NCI-H2171 treated with DMSO at 0.1 percent for 48 hours (cell line): ENCODE measurements around the gene PCSK2.

Experiments
- DNase-seq: peaks from one replicate; lab custom pipeline; 2025; lab: John Stamatoyannopoulos, UW

The PCSK2 gene

DNA sequence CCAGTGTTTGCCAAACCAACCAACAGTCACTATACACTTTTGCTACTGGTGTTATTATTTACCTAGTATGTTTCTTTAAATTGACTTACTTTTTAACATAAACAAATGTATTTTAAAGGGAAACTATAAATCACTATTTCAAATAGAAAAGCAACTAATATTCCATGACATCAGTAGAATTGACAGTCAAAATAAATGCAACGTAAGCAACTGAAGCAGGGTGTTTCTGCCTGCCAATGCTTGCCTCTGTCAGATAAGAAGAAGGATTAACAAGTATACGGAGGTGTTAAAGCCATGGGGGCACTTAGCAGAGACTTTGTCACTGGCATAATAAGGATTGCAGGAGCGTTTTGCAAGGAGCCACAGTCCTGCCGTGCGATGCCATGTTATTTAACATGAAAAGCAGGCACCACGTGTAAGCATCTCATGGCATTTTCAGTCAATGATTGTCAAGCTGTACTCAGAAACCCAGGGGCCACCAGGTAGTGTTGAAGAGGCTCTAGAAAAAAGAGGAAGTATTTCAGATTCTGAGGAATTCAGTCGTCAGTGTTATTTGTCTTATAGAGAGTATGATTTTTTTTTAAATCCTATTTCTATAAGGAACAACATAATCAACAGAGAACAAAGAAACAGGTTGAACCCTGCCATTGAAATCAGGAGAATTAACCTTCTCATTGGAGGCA is 172.6 kb downstream of the PCSK2 start:
- DNase-seq, result no peak

DNA sequence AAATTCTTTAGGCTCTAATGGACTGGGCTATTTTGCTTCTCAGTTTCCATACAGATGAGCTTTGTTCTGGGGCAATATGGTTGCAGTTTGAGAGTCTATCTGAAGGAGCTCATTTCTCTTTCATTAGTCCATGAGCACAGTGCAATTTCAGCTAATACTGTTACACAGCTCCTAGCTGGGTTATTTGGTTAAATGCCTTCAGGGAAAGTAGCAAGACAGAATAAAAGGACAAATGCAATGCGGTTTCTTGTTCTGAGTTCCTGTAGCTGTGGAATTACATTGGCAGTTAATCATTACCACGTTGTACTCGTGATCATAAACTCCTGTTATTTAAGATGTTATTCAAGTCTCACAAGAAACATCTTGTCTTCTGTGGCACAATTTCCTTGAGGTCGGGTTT is 176.6 kb downstream of the PCSK2 start:
- DNase-seq, result no peak

- no peak for DNase-seq
Measured at GRCh38 chr20:17406051-17406590, 179.3 kb downstream of the PCSK2 start.

DNA sequence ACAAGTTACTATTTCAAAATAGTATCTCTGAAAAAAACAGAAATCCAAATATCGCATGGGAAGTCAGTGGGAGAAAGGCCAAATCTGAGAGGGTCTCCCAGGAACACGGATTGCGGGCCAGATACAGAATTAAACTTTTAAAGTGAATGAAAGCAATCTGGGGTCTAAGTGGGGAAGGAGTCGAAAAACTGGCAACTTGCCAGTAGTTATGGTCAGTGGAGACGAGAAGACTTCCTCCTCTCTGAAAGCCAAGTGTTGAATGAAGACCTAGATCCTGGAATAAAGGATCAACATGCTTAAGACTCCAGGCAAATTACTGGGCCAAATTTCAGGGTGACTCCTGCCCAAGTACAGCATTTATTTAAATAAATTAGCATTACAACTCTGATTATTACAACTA is 180.7 kb downstream of the PCSK2 start:
- no peak for DNase-seq

GRCh38 chr20:17417225-17417624 is 190.4 kb downstream of the PCSK2 start:
- no peak for DNase-seq

DNA sequence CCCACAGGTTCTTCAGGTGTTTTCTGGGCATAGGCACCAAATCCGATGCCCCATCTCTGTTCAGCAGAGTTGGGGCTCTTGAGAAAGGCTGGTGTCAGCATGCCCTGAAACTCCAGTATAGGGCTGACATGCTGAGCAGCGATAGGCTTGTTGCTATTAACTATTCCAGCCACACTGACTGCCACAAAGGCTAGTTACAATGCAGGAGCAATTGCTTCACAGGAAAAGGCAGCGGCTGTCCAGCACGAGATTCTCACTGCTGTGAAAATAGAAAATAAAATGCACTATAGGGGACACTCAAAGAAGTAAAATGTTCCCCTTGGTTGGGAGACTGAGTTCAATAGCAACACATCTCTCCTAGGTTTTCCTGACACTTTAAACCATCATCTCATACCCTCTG is 191.9 kb downstream of the PCSK2 start:
- DNase-seq, result no peak

DNA sequence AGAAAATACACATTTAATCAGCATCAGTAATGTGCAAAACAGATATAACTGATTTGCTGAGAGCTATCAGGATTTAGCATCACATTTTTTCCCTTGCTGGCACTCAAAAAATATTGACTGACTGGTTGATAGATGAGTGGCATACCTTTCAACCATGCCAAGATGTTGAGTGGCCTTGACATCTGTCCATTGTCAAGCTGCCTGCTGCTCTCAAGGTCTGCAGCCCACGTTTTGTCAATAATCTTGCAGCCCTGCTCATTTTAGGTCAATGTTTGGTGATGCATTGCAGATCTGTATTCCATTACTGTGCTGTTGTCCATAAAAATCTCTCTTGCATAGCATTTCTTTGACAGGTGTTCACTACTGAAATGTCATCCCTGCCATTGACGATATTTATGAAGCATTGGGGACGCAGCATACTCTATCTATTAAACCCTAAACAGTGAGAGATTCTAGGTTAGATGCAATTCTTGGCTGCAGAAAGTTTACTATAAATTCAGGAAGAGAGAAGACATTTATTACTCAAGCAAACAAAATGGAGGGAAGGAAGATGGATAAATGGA is 192.7 kb downstream of the PCSK2 start:
- DNase-seq, result peak; percentile 70

DNA sequence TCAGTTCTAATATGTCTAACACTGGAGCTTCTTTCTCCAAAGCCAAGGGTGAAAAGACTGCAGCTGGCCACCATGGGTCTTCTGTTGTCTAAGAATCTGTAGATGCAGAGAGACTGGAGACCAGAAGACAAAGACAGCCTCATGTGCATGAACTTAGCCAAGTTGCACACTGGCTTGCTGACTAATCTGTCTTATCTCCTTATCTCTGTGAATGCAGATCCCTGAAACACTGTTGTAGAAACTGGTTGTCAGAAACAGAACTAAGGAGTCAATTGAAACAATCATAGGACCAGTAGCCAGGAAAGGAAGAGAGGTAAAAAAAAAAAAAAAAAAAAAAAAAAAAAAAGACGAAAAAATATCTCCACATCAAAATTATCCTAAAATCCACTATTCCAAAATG is 194.7 kb downstream of the PCSK2 start:
- DNase-seq, result peak; percentile 48

- DNase-seq, result no peak
Measured at GRCh38 chr20:17423782-17424181, 196.9 kb downstream of the PCSK2 start.

DNA sequence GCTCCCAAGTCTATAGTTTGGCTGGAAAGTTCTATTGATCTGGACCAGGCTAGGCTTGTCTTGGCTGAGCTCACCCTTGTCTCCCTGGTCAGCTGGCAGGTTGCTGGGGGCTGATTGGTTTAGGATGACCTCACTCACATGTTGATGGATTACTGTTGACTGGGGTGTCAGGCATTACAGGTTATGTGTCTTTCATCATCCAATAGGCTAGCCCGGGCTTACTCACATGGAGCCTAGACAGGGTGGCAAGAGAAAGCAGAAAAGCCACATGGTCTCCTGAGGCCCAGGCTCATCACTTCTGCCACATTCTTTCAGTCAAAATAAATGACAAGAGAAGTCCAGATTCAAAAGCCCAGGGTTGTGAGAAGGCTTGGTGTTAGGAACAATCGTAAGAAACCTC is 200.8 kb downstream of the PCSK2 start:
- peak; percentile 21 for DNase-seq

GRCh38 chr20:17430125-17430950 is 203.5 kb downstream of the PCSK2 start:
- DNase-seq, result no peak

- DNase-seq, result peak; percentile 55
Measured at GRCh38 chr20:17431621-17432364, 205.0 kb downstream of the PCSK2 start.

GRCh38 chr20:17436664-17437063 is 209.8 kb downstream of the PCSK2 start:
- no peak for DNase-seq

DNA sequence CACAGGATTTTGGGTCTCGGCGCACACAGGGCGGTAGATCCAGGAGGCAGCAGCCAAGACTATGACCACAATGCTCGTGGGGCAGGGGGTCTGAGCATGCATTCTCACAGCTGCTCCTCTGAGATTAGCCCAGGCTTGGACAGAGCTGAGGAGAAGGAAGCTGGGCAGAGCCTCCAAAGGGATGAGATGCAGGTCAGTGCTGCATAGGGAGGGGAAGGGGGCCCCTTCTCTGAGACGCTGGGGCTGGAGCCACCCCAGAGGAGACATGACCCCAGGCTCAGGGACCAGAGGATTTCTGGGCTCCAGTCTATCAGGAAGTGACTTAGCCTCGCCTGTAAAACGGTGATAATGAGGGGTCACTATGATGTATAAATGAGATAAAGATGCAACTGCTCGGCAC is 210.4 kb downstream of the PCSK2 start:
- DNase-seq, result no peak

DNA sequence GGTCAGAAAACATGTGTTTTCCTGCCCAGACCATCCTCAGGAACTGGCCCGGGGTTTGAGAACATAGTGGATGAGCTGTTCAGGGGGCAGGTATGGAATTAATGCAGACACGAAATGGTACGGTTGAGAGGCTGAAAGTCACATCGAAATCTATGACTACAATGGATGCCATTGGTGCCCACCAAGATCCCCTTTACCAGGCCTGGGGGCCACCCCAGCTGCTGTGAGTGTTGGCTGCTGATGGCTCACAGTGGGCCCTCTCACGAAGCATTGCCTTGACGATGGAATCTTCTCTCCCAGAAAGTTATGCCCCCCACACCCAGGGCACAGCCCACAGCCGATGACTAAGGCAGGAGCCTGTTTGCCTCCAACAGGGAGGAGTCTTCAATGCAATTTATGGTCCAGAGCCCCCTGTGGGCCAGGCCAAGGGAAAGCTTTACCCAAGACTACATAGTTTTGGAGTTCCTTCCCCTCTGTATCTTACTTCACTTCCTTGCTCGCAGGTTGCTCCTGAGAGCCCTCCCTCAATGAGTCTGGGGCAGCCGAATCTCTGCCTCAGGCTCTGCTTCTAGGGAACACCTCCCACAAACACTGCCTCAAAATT is 211.7 kb downstream of the PCSK2 start:
- DNase-seq, result no peak

DNA sequence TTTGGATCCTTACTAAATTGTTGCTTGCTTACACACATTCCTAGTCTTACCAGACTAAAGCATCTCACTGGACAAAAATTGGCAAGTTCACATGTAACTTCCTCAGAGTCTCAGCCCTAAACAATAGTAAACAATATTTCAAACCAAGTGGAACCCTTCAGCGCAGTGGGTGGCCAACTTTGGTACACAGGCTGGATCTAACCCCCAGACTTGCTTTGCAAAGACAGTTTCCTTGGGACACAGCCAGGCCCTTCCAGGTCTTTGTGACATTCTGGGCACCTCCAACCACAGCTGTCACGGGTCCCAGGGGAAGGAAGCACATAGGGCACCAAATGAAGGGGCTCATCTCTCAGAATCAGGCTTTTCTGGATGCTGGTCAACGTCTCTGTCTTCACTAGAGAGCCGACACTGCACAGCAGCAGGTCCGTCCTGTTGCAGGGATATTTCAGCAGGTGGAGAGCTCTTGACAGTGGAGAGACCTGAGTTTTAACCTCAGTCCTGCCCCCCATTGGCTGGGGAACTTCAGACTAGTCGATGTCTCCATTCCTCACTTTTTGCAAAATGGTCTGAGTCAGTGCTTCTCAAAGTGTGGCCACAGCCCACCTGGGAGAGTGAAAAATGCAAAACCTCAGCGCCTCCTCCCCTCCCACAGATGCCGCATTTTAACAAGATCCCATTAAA is 212.9 kb downstream of the PCSK2 start:
- DNase-seq, result no peak

DNA sequence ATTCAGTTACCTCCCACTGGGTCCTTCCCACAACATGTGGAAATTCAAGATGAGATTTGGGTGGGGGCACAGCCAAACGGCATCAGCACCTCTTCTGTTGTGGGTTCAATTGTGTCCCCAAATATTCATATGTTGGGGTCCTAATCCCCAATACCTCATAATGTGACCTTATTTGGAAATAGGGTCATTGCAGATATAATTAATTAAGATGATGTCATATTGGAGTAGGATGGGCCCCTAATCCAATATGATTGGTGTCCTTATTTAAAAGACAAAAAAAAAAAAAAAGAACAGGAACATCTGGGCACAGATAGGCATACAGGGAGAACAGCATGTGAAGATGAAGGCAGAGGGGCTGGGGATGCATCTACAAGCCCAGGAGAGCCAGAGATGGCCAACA is 214.9 kb downstream of the PCSK2 start:
- no peak for DNase-seq

GRCh38 chr20:17442588-17442987 is 215.7 kb downstream of the PCSK2 start:
- DNase-seq, result peak; percentile 15

DNA sequence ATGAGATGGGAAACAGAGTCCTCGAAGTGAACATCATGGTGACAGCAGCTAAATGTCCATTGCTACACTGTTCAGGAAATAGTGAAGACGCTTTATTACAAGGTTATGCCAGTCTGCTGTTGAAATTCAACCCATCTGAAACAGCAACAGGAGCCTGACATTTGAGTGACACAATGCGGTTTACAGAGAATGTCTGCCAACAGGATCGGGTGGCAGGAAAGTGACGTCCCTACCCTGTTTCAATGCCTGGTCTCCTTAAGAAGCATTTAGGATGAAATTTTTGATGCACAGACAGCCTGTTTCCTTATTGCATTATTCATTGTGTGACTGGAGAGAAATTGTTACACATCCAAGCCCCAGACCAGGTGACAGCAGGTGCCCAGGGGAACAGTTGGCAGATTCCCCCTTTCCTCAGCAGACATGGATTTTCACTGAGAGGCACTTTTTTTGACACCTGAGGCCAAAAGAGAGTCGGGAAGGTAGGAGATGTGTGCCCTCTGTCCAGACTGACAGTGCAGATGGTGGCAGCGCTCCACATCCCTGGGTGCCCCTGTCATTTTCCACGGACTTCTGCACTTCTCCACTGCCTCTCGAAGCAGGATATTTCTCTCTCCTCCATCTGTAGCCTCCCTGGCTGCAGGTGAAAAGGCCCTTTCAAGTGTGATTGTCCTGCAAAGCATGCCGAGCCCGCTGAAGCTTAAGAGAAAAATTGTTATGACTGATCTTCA is 216.5 kb downstream of the PCSK2 start:
- DNase-seq, result peak; percentile 85

DNA sequence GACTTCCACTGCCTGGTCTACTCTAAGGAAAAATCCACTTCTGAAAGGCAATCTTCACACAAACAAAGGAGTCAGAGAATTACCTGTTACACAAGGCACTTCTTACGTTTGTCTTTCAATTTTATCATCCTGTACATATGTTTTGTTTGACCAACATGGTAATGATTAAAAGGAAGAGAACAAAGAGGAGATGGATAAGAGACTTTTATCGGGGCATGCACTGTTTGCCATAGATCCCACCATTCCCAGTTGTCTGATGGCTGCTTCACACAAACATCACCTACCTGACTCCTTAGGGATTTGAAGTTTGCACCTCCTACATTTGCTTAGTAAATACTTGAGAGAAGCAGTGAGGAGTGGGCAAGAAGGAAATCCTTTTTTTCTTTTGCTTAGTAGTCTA is 217.3 kb downstream of the PCSK2 start:
- DNase-seq, result no peak

GRCh38 chr20:17445543-17445942 is 218.7 kb downstream of the PCSK2 start:
- no peak for DNase-seq
